Fibroblast of peridontal ligament (primary cell): ENCODE results near the gene OR2T35.

Experiments used
- DNase-seq: peaks from one replicate; pipeline ENCODE4 v3.0.0-alpha.2; 2010; ENCODE audit errors: extremely low read depth

OR2T35 gene

GRCh38 chr1:248625971-248626370 is 19.1 kb downstream of the OR2T35 start:
- no peak for DNase-seq

- DNase-seq: no peak
Measured at GRCh38 chr1:248625166-248625565, 19.9 kb downstream of the OR2T35 start.

GRCh38 chr1:248622570-248623001 is 22.5 kb downstream of the OR2T35 start:
- peak; percentile 27 for DNase-seq

GRCh38 chr1:248621770-248622169 is 23.3 kb downstream of the OR2T35 start:
- no peak for DNase-seq

GRCh38 chr1:248618878-248619277 is 26.2 kb downstream of the OR2T35 start:
- peak; percentile 18 for DNase-seq

GRCh38 chr1:248618119-248618518 is 27.0 kb downstream of the OR2T35 start:
- no peak for DNase-seq

- DNase-seq: no peak
Measured at GRCh38 chr1:248613742-248614141, 31.3 kb downstream of the OR2T35 start.

GRCh38 chr1:248611883-248612414 is 33.1 kb downstream of the OR2T35 start:
- DNase-seq: no peak

- no peak for DNase-seq
Measured at GRCh38 chr1:248610301-248610700, 34.8 kb downstream of the OR2T35 start.

- DNase-seq: no peak
Measured at GRCh38 chr1:248599396-248599795, 45.7 kb downstream of the OR2T35 start.

- no peak for DNase-seq
Measured at GRCh38 chr1:248597589-248597988, 47.5 kb downstream of the OR2T35 start, which contains the start of gene OR2T10. TSS of gene OR2T10 (minus strand) at chr1:248597700. CDS start at chr1:248593768, 3,932 bp downstream.

GRCh38 chr1:248596615-248597014 is 48.5 kb downstream of the OR2T35 start:
- no peak for DNase-seq

- DNase-seq: no peak
Measured at GRCh38 chr1:248593226-248593625, 51.9 kb downstream of the OR2T35 start.

GRCh38 chr1:248592655-248593054 is 52.4 kb downstream of the OR2T35 start:
- no peak for DNase-seq

- no peak for DNase-seq
Measured at GRCh38 chr1:248590055-248590454, 55.0 kb downstream of the OR2T35 start.

GRCh38 chr1:248589334-248589733 is 55.7 kb downstream of the OR2T35 start:
- DNase-seq: no peak
